Stromal cell of bone marrow (primary cell): Measurements from ENCODE around the gene RPSA.
"Not testable (repeated sequence)": the region's sequence is repeated elsewhere in the genome, so short reads cannot be mapped to it uniquely, and the experiment has no call there.

Experiments used
- DNase-seq: peaks from one replicate; pipeline ENCODE4 v3.0.0-alpha.2; 2012; ENCODE audit warnings: low read depth

RPSA gene

DNA sequence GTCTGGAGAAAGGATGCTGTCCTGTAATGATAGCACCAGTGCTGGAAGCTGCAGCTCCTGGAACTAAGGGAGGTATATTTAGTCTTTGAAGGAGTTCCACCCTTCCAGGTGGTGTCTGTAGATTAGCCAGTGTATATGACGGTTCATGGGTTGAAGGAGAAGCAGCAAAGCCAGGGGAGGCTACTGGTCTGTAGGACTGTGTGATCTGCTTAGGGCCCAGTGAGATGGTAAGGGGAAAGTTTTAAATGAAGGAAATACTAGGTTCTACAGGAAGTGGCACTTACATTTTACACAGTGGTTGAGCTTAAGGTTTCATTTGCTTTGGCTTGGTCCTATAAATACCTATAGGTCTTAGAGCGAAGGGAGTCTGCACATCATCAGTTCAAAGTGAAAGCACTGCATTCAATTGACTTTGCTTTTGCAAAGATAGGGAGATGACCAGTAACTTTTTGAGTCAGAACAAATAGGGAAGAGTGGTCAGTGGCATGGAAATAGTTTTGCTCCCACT is 17.7 kb upstream of the RPSA start:
- DNase-seq, result no peak

DNA sequence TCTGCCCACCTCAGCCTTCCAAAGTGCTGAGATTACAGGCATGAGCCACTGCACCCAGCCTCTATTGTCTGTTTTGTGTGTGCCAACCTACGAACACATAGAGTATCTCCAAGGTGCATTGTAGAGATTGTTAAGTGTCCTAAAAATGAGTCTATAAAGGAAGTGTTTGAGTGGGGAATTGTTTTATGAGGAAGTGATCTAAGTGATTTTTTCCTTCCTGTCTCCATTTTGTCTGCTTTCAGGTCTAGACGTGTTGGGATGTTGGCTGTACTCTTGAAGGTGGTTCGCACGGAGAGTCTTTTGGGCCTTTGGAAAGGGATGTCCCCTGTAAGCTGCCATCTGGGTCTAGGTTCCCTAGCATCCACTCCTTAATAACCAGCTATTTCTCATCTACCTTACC is 16.3 kb upstream of the RPSA start:
- DNase-seq, result no peak

DNA sequence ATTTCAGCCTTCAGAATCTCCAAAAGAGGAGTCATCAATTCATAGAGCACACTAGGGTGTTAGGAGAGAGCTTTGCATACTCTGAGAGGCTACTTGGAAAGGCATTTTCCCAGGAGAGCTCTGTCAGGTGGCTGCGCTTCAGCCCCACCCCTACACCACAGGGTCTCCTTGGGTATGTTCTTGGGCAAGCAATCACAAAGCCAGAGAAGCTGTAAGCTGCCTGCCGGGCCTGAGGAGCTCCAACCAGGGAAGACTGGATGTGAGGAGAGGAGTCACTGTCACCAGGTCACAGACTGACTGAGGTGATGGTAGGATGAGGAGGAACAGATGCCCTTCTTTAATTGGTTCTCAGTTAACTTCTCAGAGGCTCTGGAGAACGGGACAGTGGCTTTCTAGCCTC is 9.8 kb upstream of the RPSA start:
- DNase-seq, result no peak

DNA sequence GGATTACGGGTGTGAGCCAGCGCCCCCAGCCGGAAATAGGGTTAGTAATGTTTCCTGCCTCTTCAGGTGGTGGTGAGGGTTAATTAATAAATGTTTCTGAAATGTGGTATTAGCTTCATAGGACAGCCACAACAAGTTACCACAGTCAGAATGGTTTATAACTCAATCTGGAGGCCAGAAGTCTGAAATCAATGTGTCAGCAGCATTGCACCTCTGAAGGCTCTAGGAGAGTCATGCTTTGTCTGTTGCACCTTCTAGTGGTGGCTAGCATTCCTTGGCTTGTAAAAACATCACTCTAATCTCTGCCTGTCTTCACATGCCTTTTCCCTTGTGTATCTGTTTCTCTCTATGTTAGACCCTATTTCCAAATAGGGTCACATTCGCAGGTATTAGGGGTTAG is 7.8 kb upstream of the RPSA start:
- DNase-seq, result no peak

- DNase-seq, result no peak
These were observed 4.5 kb upstream of the RPSA start for GRCh38 chr3:39401983-39402382.

DNA sequence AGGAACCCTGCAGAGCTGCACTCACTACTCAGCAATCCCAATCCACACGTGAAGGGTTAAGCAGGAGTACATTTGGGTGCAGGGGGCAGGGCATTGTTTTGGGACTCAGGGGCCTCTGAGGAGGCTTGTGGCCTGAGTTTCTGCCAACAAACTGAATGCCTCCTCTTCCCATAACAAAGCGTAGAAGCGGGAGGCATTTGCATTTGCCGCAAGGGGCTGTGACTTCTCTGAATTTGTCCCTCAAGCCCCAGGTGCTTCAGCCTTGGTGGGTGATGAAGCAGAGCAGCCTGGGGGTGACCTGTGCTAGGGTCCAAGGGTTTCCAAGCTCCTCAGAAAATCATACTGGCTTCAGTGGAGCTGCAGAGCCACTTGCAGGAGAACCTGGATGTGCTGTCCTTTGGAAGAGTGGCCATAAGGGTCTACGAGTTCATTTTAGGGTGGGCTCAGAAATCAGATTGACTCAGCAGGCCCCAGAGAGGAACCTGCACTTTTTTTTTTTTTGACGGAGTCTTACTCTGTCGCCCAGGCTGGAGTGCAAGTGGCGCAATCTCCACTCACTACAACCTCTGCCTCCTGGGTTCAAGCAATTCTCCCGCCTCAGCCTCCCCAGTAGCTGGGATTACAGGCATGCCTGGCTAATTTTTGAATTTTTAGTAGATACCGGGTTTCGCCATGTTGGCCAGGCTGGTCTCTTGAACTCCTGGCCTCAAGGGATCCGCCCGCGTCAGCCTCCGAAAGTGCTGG is 1.4 kb upstream of the RPSA start:
- DNase-seq, result no peak

DNA sequence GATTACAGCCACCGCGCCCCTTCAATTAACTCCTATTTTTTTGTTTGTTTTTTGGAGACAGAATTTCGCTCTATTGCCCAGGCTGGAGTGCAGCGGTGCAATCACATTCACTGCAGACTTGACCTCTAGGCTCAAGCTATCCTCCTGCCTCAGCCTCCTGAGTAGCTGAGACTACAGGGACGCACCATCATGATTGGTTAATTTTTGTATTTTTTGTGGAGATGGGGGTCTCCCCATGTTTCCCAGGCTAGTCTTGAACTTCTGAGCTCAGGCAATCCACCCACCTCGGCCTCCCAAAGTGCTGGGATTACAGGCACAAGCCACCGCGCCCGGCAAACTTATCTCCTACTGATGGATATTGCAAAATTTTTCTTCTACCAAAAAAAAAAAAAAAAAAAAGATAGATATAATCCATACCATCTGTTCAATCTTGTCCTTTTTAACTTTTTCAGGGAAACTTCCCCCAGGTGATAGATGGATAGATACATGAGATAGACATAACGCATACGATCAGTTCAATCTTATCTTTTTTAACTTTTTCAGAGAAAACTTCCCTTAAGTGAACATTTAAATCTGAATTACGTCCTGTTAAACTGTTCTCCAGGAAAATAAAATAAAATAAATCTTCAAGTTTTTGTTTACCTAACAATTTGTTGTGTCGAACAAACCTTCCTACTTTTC is 693 bp upstream of the RPSA start:
- no peak for DNase-seq

GRCh38 chr3:39407259-39407629 is 724 bp downstream of the RPSA start:
- DNase-seq, result no peak

DNA sequence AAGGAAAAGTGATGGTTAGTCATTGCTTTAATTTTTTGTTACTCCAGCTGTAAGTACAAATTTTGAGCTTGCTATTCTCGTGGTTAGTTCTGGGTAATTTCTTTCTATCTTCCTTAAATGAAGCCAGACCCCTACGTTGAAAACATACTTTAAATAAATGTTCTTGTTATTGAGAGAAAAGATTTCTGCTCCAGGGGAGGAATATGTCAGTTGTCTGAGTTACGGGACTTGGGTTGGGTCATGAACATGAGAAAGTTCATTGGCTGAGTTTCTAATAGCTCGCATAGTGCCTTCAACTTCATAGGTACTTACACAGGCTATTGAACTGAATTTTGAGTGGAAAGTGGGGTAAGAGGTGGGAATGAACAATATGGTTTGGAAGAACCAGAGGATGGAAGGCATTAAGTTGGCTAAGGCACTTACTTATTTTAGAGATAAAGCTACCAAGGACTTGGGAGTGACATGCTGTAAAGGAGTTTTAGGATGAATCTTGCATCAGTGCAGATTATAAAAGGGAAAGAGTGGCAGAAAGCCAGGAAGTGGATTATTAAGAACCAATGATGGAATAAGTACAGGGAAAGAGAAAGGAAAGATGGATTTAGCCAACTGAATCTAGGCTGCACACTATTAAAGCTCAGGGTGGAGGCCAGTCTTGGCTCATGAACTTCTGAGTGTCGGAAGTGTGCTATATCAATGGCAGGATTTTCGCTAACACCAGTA is 1.4 kb downstream of the RPSA start:
- DNase-seq, result no peak

DNA sequence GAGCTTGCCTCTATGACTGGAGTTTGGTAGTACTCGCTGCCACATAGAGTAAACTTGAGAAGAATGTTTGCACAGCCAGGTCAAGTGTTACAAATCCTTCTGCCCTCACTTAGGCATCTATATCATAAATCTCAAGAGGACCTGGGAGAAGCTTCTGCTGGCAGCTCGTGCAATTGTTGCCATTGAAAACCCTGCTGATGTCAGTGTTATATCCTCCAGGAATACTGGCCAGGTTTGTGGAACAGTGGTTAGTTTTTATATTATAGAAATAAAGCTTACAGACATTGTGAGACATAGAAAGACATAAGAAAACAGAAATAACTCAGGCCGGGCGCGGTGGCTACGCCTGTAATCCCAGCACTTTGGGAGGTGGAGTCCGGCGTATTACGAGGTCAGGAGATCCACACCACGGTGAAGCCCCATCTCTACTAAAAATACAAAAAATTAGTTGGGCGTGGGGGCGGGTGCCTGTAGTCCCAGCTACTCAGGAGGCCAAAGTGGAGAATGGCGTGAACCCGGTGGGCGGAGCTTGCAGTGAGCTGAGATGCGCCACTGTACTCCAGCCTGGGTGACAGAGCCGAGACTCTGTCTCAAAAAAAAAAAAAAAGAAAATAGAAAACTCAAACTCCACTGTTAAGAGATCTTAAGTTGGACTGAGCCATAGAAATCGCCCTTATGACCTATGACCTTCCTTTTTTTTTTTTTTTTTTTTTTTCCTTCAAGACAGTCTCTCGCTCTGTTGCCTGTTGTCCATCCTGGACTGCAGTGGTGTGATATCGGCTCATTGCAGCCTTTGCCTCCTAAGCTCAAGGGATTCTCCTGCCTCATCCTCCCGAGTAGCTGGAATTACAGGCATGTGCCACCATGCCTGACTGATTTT is 2.2 kb downstream of the RPSA start:
- no peak for DNase-seq

DNA sequence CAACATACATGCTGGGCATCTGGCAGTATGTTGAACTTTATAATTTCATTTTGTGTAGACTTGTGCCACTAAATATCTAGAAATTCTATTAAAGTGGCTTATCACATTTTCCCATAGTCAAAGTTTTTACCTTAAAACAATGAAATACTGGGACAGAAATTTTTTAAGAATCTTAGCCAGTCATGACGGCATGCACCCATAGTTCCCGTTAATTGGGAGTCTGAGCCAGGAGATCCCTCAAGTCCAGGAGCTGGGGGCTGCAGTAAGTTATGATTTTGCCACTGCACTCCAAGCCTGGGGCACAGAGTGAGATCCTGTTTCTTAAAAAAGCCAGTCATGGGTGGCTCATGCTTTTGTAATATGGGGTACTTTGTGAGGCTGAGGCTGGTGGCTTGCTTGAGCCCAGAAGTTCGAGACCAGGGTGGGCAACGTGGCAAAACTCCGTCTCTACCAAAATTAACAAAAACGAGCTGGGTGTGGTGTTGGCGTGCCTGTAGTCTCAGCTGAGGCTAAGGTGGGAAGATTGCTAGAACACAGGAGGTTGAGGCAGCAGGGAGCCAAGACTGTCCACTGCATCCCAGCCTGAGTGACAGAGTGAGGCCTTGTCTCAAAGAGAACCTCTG is 3.1 kb downstream of the RPSA start:
- DNase-seq, result no peak

GRCh38 chr3:39410893-39411292 is 4.4 kb downstream of the RPSA start:
- no peak for DNase-seq

DNA sequence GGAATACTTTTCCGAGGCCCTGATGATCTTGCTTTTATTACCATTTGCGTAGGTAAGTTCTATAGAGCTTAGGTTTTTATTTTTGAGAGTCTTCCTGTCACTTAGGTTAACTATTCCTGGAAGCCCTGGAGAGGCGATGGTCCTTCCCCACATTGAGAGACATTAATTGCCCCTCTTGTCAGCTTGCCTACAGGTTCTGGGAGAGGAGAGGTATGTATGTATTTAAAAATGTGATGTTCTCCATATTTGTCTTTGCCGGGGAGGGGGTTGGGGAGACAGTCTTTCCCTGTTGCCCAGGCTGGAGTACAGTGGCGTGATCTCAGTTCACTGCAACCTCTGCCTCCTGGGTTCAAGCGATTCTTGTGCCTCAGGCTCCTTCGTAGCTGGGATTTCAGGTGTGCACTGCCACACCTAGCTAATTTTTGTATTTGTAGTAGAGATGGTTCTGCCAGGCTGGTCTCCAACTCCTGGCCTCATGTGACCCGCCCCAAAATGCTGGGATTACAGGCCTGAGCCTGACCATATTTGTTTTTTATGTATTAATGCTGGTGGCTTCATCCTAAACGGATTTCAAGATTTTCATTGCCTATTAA is 6.2 kb downstream of the RPSA start:
- DNase-seq, result no peak

- DNase-seq, result no peak
These were observed 7.3 kb downstream of the RPSA start for GRCh38 chr3:39413691-39414420.

DNA sequence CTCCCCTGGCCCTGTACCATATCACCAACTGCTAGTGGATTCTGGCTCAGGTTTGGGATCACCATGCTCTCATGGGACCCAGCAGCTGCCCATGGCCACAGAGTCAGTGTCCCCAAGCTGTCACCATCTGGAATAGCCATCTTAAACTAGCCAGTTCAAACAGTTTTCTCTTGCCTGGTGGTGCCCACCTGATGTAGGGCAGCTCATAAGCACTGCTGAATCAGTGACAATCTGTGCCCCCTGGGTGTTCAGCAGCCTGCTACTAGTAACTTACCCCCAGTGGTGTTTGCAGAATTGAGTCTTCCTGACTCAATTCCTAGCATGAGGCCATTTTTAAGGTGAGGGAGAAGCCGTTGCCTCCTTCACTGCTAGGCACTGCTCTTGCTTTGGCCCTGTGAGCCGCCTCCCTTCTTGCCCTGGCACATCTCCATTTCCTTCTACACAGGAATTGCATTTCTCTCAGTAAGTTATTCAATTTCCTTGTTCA is 7.9 kb downstream of the RPSA start:
- DNase-seq, result no peak

- DNase-seq, result not testable (repeated sequence)
These were observed 8.8 kb downstream of the RPSA start for GRCh38 chr3:39415302-39415701.

DNA sequence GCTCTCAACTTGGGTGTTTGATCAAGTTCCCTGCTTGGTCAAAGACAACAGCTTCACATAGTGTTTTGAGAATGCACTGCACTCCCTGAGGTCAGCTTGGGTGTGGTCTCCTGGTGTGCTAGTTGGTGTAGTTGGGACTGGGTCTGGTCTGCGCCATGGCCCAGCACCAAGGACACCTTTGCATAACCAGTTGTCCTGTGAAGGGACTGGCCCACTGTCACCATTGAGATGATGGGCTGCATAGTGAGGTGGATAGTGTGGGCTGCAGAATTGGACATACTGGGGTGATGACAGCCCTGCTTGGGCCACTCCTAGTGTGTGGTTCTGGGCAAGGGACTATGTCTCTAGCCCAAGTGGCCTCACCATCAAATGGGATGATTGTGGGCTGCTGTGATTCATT is 9.5 kb downstream of the RPSA start:
- DNase-seq, result no peak

- DNase-seq, result not testable (repeated sequence)
These were observed 10.5 kb downstream of the RPSA start for GRCh38 chr3:39416998-39417397.

GRCh38 chr3:39418556-39419225 is 12.2 kb downstream of the RPSA start:
- DNase-seq, result not testable (repeated sequence)
